HCT116 (cell line): ENCODE measurements around the gene ZC3HAV1. TPM values are rescaled to one million over a fixed set of nuclear protein-coding genes. Genes with fewer than 3 reads are reported as not detected.

ENCODE experiments used
- ATAC-seq: fragments of 200-7000 bp; cut with Tn5 transposase; 2 replicates; pipeline ENCODE4 v1.9.1; 2020; ENCODE audit warnings: mild to moderate bottlenecking, moderate library complexity
- BruUV-seq: library from RNA; stranded (reverse); fragments of 400-500 nt; replicated peaks from 2 replicates; lab custom pipeline; 2021; lab: Mats Ljungman, UMichigan
- CTCF ChIA-PET: fragments of 300-600 bp; sonication (Branson Sonifier 250); formaldehyde crosslinking; loops from one replicate; lab custom pipeline; 2021; ENCODE audit warnings: antibody characterized with exemption; lab: Charles Lee
- POLR2A ChIA-PET: fragments of 300-600, 350-600 bp; sonication (Branson Sonifier 250); formaldehyde crosslinking; loops from one replicate; lab custom pipeline; 2021; ENCODE audit warnings: antibody characterized with exemption; lab: Charles Lee
- RAD21 ChIA-PET, 2 experiments: fragments of 300-600 bp; sonication (Branson Sonifier 250); formaldehyde crosslinking; loops; one replicate each; lab custom pipeline; 2023; ENCODE audit warnings: low total read pairs in 2 of 2; ENCODE audit not compliant: uncharacterized antibody in 2 of 2, unreplicated experiment in 2 of 2, low non-redundant PET in 1 of 2; lab: Charles Lee
- DNase-seq: peaks from one replicate; pipeline ENCODE4 v3.0.0-alpha.2; 2010; ENCODE audit warnings: low read depth, low spot score
- H2AFZ ChIP-seq: fragments of 200-600 bp; shearing (Covaris generic), sonication (generic); 2 replicates; pipeline ENCODE4 v1.6.1; 2017; ENCODE audit warnings: low read depth, mixed run types, mixed read lengths, antibody characterized with exemption, low read length; ENCODE audit not compliant: poor library complexity, severe bottlenecking
- H3K27ac ChIP-seq: 2 replicates; pipeline ENCODE4 v1.5.1; 2012; ENCODE audit warnings: low read depth, low read length
- H3K27me3 ChIP-seq: fragments of 200-600 bp; sonication (generic); 2 replicates; pipeline ENCODE4 v1.6.1; 2016; ENCODE audit warnings: mixed run types, low read length, mixed read lengths; ENCODE audit not compliant: insufficient read depth
- H3K36me3 ChIP-seq, 2 experiments: fragments of 200-500 bp in 1 of 2; fragments of 200-600 bp in 1 of 2; sonication (Bioruptor generic) in 1 of 2; sonication (generic) in 1 of 2; 2 replicates each; pipeline versions ENCODE4 v1.5.1 to v1.6.1; 2014 to 2016; ENCODE audit warnings: low read length in 2 of 2, inconsistent platforms in 1 of 2, mixed read lengths in 1 of 2, mixed run types in 1 of 2; ENCODE audit not compliant: insufficient read depth in 2 of 2, control insufficient read depth in 1 of 2
- H3K4me1 ChIP-seq, 2 experiments: fragments of 200-600 bp in 1 of 2; sonication (generic) in 1 of 2; 2 replicates each; pipeline versions ENCODE4 v1.5.1 to v1.6.1; 2012 to 2017; ENCODE audit warnings: low read length in 2 of 2, inconsistent platforms in 1 of 2, mild to moderate bottlenecking in 1 of 2, mixed read lengths in 1 of 2, mixed run types in 1 of 2, moderate library complexity in 1 of 2; ENCODE audit not compliant: insufficient read depth in 2 of 2, control insufficient read depth in 1 of 2
- H3K4me2 ChIP-seq: fragments of 200-600 bp; sonication (generic); 2 replicates; pipeline ENCODE4 v1.6.1; 2017; ENCODE audit warnings: mixed run types, low read length, mixed read lengths
- H3K4me3 ChIP-seq, 2 experiments: fragments of 200-600 bp in 1 of 2; sonication (generic) in 1 of 2; replicated peaks in 1 of 2; 2 replicates each; pipeline ENCODE4 v1.5.1; 2011 to 2016; ENCODE audit warnings: low read length in 2 of 2, control low read depth in 1 of 2, low read depth in 1 of 2, mild to moderate bottlenecking in 1 of 2, mixed read lengths in 1 of 2, mixed run types in 1 of 2
- H3K79me2 ChIP-seq: fragments of 200-600 bp; sonication (generic); 2 replicates; pipeline ENCODE4 v1.6.1; 2017; ENCODE audit warnings: mild to moderate bottlenecking, mixed run types, low read length, moderate library complexity, mixed read lengths; ENCODE audit not compliant: insufficient read depth
- H3K9ac ChIP-seq: fragments of 200-600 bp; sonication (generic); 2 replicates; pipeline ENCODE4 v1.6.1; 2016; ENCODE audit warnings: low read length, mixed read lengths
- H3K9me2 ChIP-seq: fragments of 200-600 bp; sonication (generic), shearing (Covaris generic); 2 replicates; pipeline ENCODE4 v1.6.1; 2017; ENCODE audit warnings: mixed run types, mild to moderate bottlenecking, moderate library complexity; ENCODE audit not compliant: insufficient read depth
- H3K9me3 ChIP-seq, 2 experiments: fragments of 200-500 bp in 1 of 2; fragments of 200-600 bp in 1 of 2; sonication (Bioruptor generic) in 1 of 2; sonication (generic) in 1 of 2; 2 replicates each; pipeline ENCODE4 v1.6.1; 2014 to 2017; ENCODE audit warnings: low read length in 2 of 2, mixed read lengths in 2 of 2, inconsistent platforms in 1 of 2, low read depth in 1 of 2, mild to moderate bottlenecking in 1 of 2, mixed run types in 1 of 2, moderate library complexity in 1 of 2; ENCODE audit not compliant: control insufficient read depth in 1 of 2, insufficient read depth in 1 of 2
- H4K20me1 ChIP-seq: fragments of 200-600 bp; sonication (generic), shearing (Covaris generic); 2 replicates; pipeline ENCODE4 v1.6.1; 2017; ENCODE audit warnings: mixed run types, mild to moderate bottlenecking, moderate library complexity; ENCODE audit not compliant: insufficient read depth
- CBX3 ChIP-seq: IDR thresholded peaks from 2 replicates; pipeline ENCODE4 v1.6.1; 2012; ENCODE audit warnings: low read depth
- CEBPB ChIP-seq: IDR thresholded peaks from 2 replicates; pipeline ENCODE4 v1.6.1; 2012; ENCODE audit warnings: low read depth
- EGR1 ChIP-seq: IDR thresholded peaks from 2 replicates; pipeline ENCODE4 v1.6.1; 2012; ENCODE audit warnings: low read depth
- ELF1 ChIP-seq: IDR thresholded peaks from 2 replicates; pipeline ENCODE4 v1.6.1; 2012; ENCODE audit warnings: low read depth, borderline replicate concordance
- FOSL1 ChIP-seq: IDR thresholded peaks from 2 replicates; pipeline ENCODE4 v1.6.1; 2012; ENCODE audit warnings: low read depth
- JUND ChIP-seq: IDR thresholded peaks from 2 replicates; pipeline ENCODE4 v1.6.1; 2012
- POLR2A ChIP-seq: IDR thresholded peaks from 2 replicates; pipeline ENCODE4 v1.7.0; 2011; ENCODE audit warnings: borderline replicate concordance; ENCODE audit not compliant: insufficient read depth, insufficient read length; ENCODE audit errors: extremely low read depth
- RAD21 ChIP-seq: IDR thresholded peaks from 2 replicates; pipeline ENCODE4 v1.6.1; 2012; ENCODE audit warnings: low read depth, mild to moderate bottlenecking
- SIN3A ChIP-seq: IDR thresholded peaks from 2 replicates; pipeline ENCODE4 v1.6.1; 2012; ENCODE audit warnings: low read depth
- SP1 ChIP-seq: IDR thresholded peaks from 2 replicates; pipeline ENCODE4 v1.6.1; 2012; ENCODE audit warnings: low read depth
- TCF7L2 ChIP-seq: IDR thresholded peaks from 2 replicates; pipeline ENCODE4 v1.7.0; 2011; ENCODE audit warnings: borderline replicate concordance, inconsistent platforms; ENCODE audit not compliant: insufficient read depth, insufficient read length; ENCODE audit errors: extremely low read depth
- YY1 ChIP-seq: IDR thresholded peaks from 2 replicates; pipeline ENCODE4 v1.6.1; 2011; ENCODE audit warnings: low read length, low read depth, moderate library complexity, mild to moderate bottlenecking; ENCODE audit not compliant: insufficient replicate concordance; ENCODE audit errors: extremely low read depth
- ZFX ChIP-seq: fragments of 450-650 bp; IDR thresholded peaks from 2 replicates; pipeline ENCODE4 v1.6.1; 2017
- ZNF274 ChIP-seq: fragments of 200-500 bp; sonication (Bioruptor generic); IDR thresholded peaks from 2 replicates; pipeline ENCODE4 v1.6.1; 2014; ENCODE audit warnings: mild to moderate bottlenecking, low read depth, low read length, inconsistent platforms
- intact Hi-C: fragments of 100-400 bp; cut with micrococcal nuclease; formaldehyde crosslinking; loops from 2 replicates; pipeline ENCODE4 v1.10.0; 2022
- total RNA-seq: library from RNA; stranded (reverse); gene quantifications from one replicate; pipeline ENCODE4 v1.2.1, GENCODE V29; 2021; ENCODE audit not compliant: unreplicated experiment
- TF ChIP-seq, protein P1 (sequence below), 3 experiments: fragments of 200-600 bp in 1 of 3; sonication (generic) in 1 of 3; IDR thresholded peaks in 2 of 3; conservative IDR thresholded peaks in 1 of 3; 2 replicates each; pipeline ENCODE4 v1.5.1; 2012 to 2017; ENCODE audit warnings: low read depth in 2 of 3, low read length in 2 of 3, antibody characterized with exemption in 1 of 3, borderline replicate concordance in 1 of 3, control low read depth in 1 of 3, mild to moderate bottlenecking in 1 of 3, mixed read lengths in 1 of 3, mixed run types in 1 of 3, moderate library complexity in 1 of 3; ENCODE audit not compliant: insufficient read depth in 1 of 3
- TF ChIP-seq, protein P2 (sequence below): IDR thresholded peaks from 2 replicates; pipeline ENCODE4 v1.6.1; 2012; ENCODE audit warnings: low read depth
- TF ChIP-seq, protein P3 (sequence below): IDR thresholded peaks from 2 replicates; pipeline ENCODE4 v1.6.1; 2012

The ZC3HAV1 gene
- total RNA-seq, 1 experiment from 2014 or later, result 23.7 TPM

GRCh38 chr7:139108266-139109187 is 993 bp downstream of the ZC3HAV1 start (continued):
- TF ChIP-seq ELF1 (no peak), ZNF274 (no peak)

DNA sequence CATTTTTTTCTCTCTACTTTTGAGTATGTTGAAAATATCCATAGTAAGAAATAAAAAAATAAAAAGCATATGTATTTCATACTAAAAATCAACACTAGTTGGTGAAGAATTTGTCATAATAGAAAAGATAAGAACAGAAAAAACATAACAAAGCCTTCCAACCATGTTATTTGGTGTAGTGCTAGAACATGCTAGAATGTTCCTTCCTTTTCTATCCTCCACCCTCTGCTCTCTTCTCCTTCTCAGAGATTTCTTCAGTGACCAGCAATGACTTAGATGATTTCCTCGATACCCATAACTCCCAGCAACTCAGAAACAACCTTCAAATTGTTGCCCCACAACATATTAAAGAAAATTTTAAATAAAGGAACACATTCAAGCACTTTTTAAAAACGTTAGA is 2.6 kb downstream of the ZC3HAV1 start:
- ATAC-seq (no peak), DNase-seq (no peak)
- Histone ChIP-seq H3K27ac (no peak overlapping the region), H3K4me1 (peaks cover 5 to 21% of the 10 kb centered on the region in 2 experiments; a peak in 3 of 4 replicates), H3K9me3 (no peaks in the 10 kb centered on the region), H3K27me3 (no peaks in the 10 kb centered on the region), H4K20me1 (0 out of 2 replicates have a peak, but pooled peaks cover 6% of the 10 kb centered on the region), H3K36me3 (no peaks in the 10 kb centered on the region), H3K4me3 (peak overlapping the region; percentile 88 to 96; a peak in 2 of 4 replicates), H3K9me2 (no peaks in the 10 kb centered on the region), H3K4me2 (peak overlapping the region; percentile 80; the same call in 1 of the 2 replicates), H3K9ac (no peak overlapping the region), H2AFZ (no peak overlapping the region), H3K79me2 (peaks cover 65% of the 10 kb centered on the region)
- CTCF ChIA-PET, result no interaction called here
- POLR2A ChIA-PET, result no interaction called here
- intact Hi-C loops, result loop anchor here (10.0 kb wide), 2 partner anchors 128 to 238 kb away; partner anchors contain the start of genes FMC1 and UBN2
- RAD21 ChIA-PET, result no interaction called here
- BruUV-seq, result no TSS peak
- TF ChIP-seq ZFX (no peak), ELF1 (no peak), SIN3A (no peak), YY1 (no peak), FOSL1 (no peak), SP1 (no peak), RAD21 (no peak), POLR2A (no peak), CEBPB (no peak), TCF7L2 (no peak), JUND (no peak), EGR1 (no peak), CBX3 (no peak)
- TF ChIP-seq, protein P1, sequence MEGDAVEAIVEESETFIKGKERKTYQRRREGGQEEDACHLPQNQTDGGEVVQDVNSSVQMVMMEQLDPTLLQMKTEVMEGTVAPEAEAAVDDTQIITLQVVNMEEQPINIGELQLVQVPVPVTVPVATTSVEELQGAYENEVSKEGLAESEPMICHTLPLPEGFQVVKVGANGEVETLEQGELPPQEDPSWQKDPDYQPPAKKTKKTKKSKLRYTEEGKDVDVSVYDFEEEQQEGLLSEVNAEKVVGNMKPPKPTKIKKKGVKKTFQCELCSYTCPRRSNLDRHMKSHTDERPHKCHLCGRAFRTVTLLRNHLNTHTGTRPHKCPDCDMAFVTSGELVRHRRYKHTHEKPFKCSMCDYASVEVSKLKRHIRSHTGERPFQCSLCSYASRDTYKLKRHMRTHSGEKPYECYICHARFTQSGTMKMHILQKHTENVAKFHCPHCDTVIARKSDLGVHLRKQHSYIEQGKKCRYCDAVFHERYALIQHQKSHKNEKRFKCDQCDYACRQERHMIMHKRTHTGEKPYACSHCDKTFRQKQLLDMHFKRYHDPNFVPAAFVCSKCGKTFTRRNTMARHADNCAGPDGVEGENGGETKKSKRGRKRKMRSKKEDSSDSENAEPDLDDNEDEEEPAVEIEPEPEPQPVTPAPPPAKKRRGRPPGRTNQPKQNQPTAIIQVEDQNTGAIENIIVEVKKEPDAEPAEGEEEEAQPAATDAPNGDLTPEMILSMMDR (IDR thresholded peaks at IDR 0.05 in 2 of 3, conservative IDR thresholded peaks at IDR 0.05 in 1 of 3; ENCODE audit: borderline replicate concordance in 1 of 3, insufficient read depth in 1 of 3, low read depth in 2 of 3, low read length in 2 of 3), result no peak
- TF ChIP-seq, protein P2, sequence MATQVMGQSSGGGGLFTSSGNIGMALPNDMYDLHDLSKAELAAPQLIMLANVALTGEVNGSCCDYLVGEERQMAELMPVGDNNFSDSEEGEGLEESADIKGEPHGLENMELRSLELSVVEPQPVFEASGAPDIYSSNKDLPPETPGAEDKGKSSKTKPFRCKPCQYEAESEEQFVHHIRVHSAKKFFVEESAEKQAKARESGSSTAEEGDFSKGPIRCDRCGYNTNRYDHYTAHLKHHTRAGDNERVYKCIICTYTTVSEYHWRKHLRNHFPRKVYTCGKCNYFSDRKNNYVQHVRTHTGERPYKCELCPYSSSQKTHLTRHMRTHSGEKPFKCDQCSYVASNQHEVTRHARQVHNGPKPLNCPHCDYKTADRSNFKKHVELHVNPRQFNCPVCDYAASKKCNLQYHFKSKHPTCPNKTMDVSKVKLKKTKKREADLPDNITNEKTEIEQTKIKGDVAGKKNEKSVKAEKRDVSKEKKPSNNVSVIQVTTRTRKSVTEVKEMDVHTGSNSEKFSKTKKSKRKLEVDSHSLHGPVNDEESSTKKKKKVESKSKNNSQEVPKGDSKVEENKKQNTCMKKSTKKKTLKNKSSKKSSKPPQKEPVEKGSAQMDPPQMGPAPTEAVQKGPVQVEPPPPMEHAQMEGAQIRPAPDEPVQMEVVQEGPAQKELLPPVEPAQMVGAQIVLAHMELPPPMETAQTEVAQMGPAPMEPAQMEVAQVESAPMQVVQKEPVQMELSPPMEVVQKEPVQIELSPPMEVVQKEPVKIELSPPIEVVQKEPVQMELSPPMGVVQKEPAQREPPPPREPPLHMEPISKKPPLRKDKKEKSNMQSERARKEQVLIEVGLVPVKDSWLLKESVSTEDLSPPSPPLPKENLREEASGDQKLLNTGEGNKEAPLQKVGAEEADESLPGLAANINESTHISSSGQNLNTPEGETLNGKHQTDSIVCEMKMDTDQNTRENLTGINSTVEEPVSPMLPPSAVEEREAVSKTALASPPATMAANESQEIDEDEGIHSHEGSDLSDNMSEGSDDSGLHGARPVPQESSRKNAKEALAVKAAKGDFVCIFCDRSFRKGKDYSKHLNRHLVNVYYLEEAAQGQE, result no peak
- TF ChIP-seq, protein P3, sequence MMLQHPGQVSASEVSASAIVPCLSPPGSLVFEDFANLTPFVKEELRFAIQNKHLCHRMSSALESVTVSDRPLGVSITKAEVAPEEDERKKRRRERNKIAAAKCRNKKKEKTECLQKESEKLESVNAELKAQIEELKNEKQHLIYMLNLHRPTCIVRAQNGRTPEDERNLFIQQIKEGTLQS, result no peak
